K562 (cell line): ENCODE results near the gene UBXN11. TPM values are rescaled to one million over a fixed set of nuclear protein-coding genes. Genes with fewer than 3 reads are reported as not detected.

Source experiments
- ATAC-seq: fragments of 200-7000 bp; cut with Tn5 transposase; 3 replicates; pipeline ENCODE4 v1.9.1; 2020; ENCODE audit warnings: moderate library complexity
- BruUV-seq: library from RNA; stranded (reverse); fragments of 400-500 nt; replicated peaks from 2 replicates; lab custom pipeline; 2021; lab: Mats Ljungman, UMichigan
- CTCF ChIA-PET: fragments of 300-600 bp; formaldehyde crosslinking; extraction: SDS; loops from one replicate; lab custom pipeline; 2021; ENCODE audit warnings: low intra/inter-chr PET ratio; lab: Yijun Ruan, JAX
- POLR2A ChIA-PET: fragments of 300-600, 350-650 bp; sonication (Branson Sonifier 250); formaldehyde crosslinking; extraction: SDS; loops from one replicate; lab custom pipeline; 2021; ENCODE audit warnings: antibody characterized with exemption, inconsistent platforms; lab: Yijun Ruan, JAX
- DNase-seq, 4 experiments: peaks; one replicate each; pipeline versions ENCODE4 v3.0.0 to v3.0.0-alpha.2; 2011 to 2018; ENCODE audit warnings: low spot score in 3 of 4, mixed read lengths in 3 of 4; ENCODE audit errors: extremely low read depth in 1 of 4
- FAIRE-seq: peaks from 2 replicates; lab custom pipeline; 2011; peaks lifted over from hg19 to GRCh38; lab: Jason Lieb, UNC
- H2AFZ ChIP-seq: 2 replicates; pipeline ENCODE4 v1.6.0; 2011; ENCODE audit warnings: low read depth, low read length, control low read depth, inconsistent platforms
- H3K27ac ChIP-seq: fragments of 200-600 bp; 3 replicates; pipeline ENCODE4 v1.8.0; 2011; ENCODE audit warnings: low read depth, mild to moderate bottlenecking, control low read depth, inconsistent platforms, low read length, moderate library complexity, mixed read lengths; ENCODE audit errors: extremely low read depth
- H3K27me3 ChIP-seq, 2 experiments: fragments of 300-600 bp in 1 of 2; 2 replicates in 1 of 2; 3 replicates in 1 of 2; pipeline versions ENCODE4 v1.6.0 to v1.8.0; 2011; ENCODE audit warnings: inconsistent platforms in 2 of 2, low read length in 2 of 2, mild to moderate bottlenecking in 1 of 2, mixed read lengths in 1 of 2, moderate library complexity in 1 of 2; ENCODE audit not compliant: control insufficient read depth in 2 of 2, insufficient read depth in 2 of 2
- H3K36me3 ChIP-seq: fragments of 300-600 bp; 3 replicates; pipeline ENCODE4 v1.8.0; 2011; ENCODE audit warnings: mild to moderate bottlenecking, low read length, inconsistent platforms; ENCODE audit not compliant: control insufficient read depth, insufficient read depth
- H3K4me1 ChIP-seq, 2 experiments: fragments of 200-600 bp in 1 of 2; replicated peaks in 1 of 2; 2 replicates in 1 of 2; 3 replicates in 1 of 2; pipeline versions ENCODE4 v1.5.1 to v1.8.0; 2011; ENCODE audit warnings: inconsistent platforms in 2 of 2, low read length in 2 of 2, mild to moderate bottlenecking in 1 of 2, mixed read lengths in 1 of 2, moderate library complexity in 1 of 2; ENCODE audit not compliant: control insufficient read depth in 2 of 2, insufficient read depth in 2 of 2
- H3K4me2 ChIP-seq: 2 replicates; pipeline ENCODE4 v1.6.1; 2011; ENCODE audit warnings: low read length, control low read depth, inconsistent platforms, mixed read lengths; ENCODE audit not compliant: insufficient read depth
- H3K4me3 ChIP-seq: fragments of 200-600 bp; sonication (generic), shearing (Covaris generic); 2 replicates; pipeline ENCODE4 v1.5.1; 2016; ENCODE audit warnings: control low read depth, inconsistent platforms
- H3K79me2 ChIP-seq: fragments of 200-600 bp; 3 replicates; pipeline ENCODE4 v1.8.0; 2011; ENCODE audit warnings: low read length, inconsistent platforms; ENCODE audit not compliant: control insufficient read depth, insufficient read depth
- H3K9ac ChIP-seq, 2 experiments: 2 replicates each; pipeline versions ENCODE4 v1.6.0 to v1.6.1; 2011; ENCODE audit warnings: low read depth in 2 of 2, low read length in 2 of 2, control low read depth in 1 of 2, inconsistent platforms in 1 of 2, mild to moderate bottlenecking in 1 of 2, mixed read lengths in 1 of 2; ENCODE audit not compliant: insufficient read depth in 1 of 2
- H3K9me1 ChIP-seq: one replicate; pipeline ENCODE4 v1.6.0; 2011; ENCODE audit warnings: inconsistent platforms, mild to moderate bottlenecking, low read length, moderate library complexity; ENCODE audit not compliant: control insufficient read depth, insufficient read depth
- H3K9me3 ChIP-seq: replicated peaks from 2 replicates; pipeline ENCODE4 v1.5.1; 2011; ENCODE audit warnings: low read depth, low read length, inconsistent platforms; ENCODE audit not compliant: control insufficient read depth, insufficient read depth
- H4K20me1 ChIP-seq: replicated peaks from 2 replicates; pipeline ENCODE4 v1.6.1; 2011; ENCODE audit warnings: low read length, inconsistent platforms, mixed read lengths; ENCODE audit not compliant: control insufficient read depth, insufficient read depth
- EGR1 ChIP-seq: fragments of 450-650 bp; conservative IDR thresholded peaks from 2 replicates; pipeline ENCODE4 v1.6.1; 2017; ENCODE audit warnings: mild to moderate bottlenecking
- NFIC ChIP-seq: fragments of 450-650 bp; IDR thresholded peaks from 2 replicates; pipeline ENCODE4 v1.6.1; 2017; ENCODE audit warnings: mild to moderate bottlenecking, inconsistent platforms
- PCBP1 ChIP-seq: fragments of 200-400 bp; formaldehyde crosslinking; IDR thresholded peaks from 2 replicates; pipeline ENCODE4 v1.6.1; 2018; ENCODE audit warnings: mild to moderate bottlenecking, low read depth, low read length; ENCODE audit not compliant: poor library complexity, severe bottlenecking
- POLR2A ChIP-seq: fragments of 450-650 bp; conservative IDR thresholded peaks from 2 replicates; pipeline ENCODE4 v1.6.1; 2016
- SRF ChIP-seq, 2 experiments: fragments of 250-450, 450-650 bp in 1 of 2; sonication (Bioruptor Pico) in 1 of 2; sonication (generic) in 1 of 2; formaldehyde crosslinking; IDR thresholded peaks; 2 replicates each; pipeline versions ENCODE4 v1.5.0 to v1.5.1; 2020 to 2022; ENCODE audit warnings: mild to moderate bottlenecking in 1 of 2, missing genetic modification reagents in 1 of 2
- SUPT5H ChIP-seq: fragments of 450-650 bp; IDR thresholded peaks from 2 replicates; pipeline ENCODE4 v1.6.1; 2016
- ZNF12 ChIP-seq: sonication (generic); formaldehyde crosslinking; IDR thresholded peaks from 2 replicates; pipeline ENCODE4 v1.4.0; 2020; ENCODE audit warnings: mild to moderate bottlenecking, missing genetic modification reagents
- WGBS: fragments of 100-300 bp; shearing (Covaris generic); methylation state at CpG from one replicate; pipeline ENCODE4 v1.1.6; 2016; ENCODE audit warnings: low coverage, mixed read lengths; ENCODE audit not compliant: insufficient coverage; ENCODE audit errors: missing lambda C conversion rate; 5-methylcytosine and 5-hydroxymethylcytosine counted together
- in situ Hi-C: fragments of 300-500 bp; cut with MboI; formaldehyde crosslinking; loops from 4 replicates; pipeline ENCODE4 v1.15.0; 2018; ENCODE audit warnings: inconsistent platforms, mixed read lengths
- intact Hi-C: fragments of 100-400 bp; cut with micrococcal nuclease; formaldehyde crosslinking; loops from 2 replicates; pipeline ENCODE4 v1.14.2; 2022
- polyA plus RNA-seq, 8 experiments: library from polyadenylated mRNA; depleted of rRNA in 4 of 8; stranded (reverse) in 5 of 8; unstranded in 3 of 8; fragments of >200 nt; fragmentation: Nextera tagmentation in 2 of 8; fragmentation: Illumina TruSeq in 1 of 8; extraction: Ambion mirVana in 2 of 8; extraction: Trizol in 1 of 8; gene quantifications; 2 replicates each; pipeline versions ENCODE4 v1.2.1 to v1.2.3, GENCODE V29; 2011 to 2014; ENCODE audit warnings: inconsistent platforms in 1 of 8, missing spikeins in 1 of 8
- total RNA-seq, 7 experiments: library from RNA; depleted of rRNA in 6 of 7; stranded (reverse); fragments of >200 nt in 6 of 7; fragmentation: Illumina TruSeq in 2 of 7; extraction: Trizol in 2 of 7; gene quantifications; 2 replicates each; pipeline versions ENCODE4 v1.2.1 to v1.2.3, GENCODE V29; 2011 to 2021; ENCODE audit warnings: low replicate concordance in 1 of 7
- TF ChIP-seq, protein P1 (sequence below): fragments of 450-650 bp; formaldehyde crosslinking; conservative IDR thresholded peaks from 2 replicates; pipeline ENCODE4 v1.4.0; 2022; ENCODE audit warnings: mild to moderate bottlenecking, missing genetic modification characterization

Gene UBXN11
- total and polyA plus RNA-seq, 9 of the 15 experiments (the other 6 are each of a cell fraction or from before 2014, with no cell fraction given): 0.48 to 34.3 (median 11.3) TPM

DNA sequence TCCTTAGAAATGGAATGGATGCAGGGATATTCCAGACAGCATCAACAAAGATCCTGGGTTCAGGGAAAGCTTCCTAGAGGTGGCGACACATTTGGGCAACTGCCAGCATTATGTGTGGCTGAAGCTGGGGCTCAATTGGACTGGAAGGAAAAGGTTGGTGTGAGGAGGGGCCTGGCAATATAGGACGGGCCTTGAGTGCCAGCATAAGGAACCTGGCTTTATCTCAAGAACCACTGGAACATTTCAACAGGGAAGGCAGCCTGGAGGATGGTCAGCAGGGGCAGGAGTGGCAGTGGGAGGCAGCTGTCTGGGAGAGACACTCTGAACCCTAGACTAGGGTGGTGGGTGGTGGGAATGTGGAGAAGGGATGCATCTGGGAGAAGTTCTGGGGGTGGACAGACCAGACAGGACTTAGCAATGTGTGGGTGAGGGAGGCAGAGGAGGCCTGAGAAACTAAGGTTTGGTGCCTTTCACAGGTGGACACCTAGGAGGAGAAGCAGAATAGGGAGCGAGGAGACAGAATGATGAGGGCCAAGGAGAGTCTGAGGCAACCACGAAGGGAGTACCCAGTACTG lies 23.1 kb downstream of the UBXN11 start:
- H3K9me1 ChIP-seq: peaks cover 5% of the 10 kb centered on the region
- H3K27me3 ChIP-seq: no peaks in the 10 kb centered on the region
- CTCF ChIA-PET: interaction anchor here (0.9 kb wide), 1 partner anchor 81 kb away, joined by 3 read pairs; no protein-coding TSS in a partner anchor
- peaks cover 85 to 99% of the 10 kb centered on the region in 2 experiments for H3K4me1 ChIP-seq
- DNase-seq (peak in 1 of 4 experiments; percentile 25), ATAC-seq (no peak), FAIRE-seq (no peak)
- H3K4me3 ChIP-seq: no peak overlapping the region
- peaks cover 46% of the 10 kb centered on the region for H3K36me3 ChIP-seq
- WGBS: 72% methylated on average over 4 of the region's 4 CpGs
- no peak overlapping the region for H3K4me2 ChIP-seq
- peaks cover 24% of the 10 kb centered on the region; the same call in 2 of the 3 replicates for H3K79me2 ChIP-seq
- peak overlapping the region; percentile 86 for H3K27ac ChIP-seq
- no TSS peak for BruUV-seq
- TF ChIP-seq POLR2A: peak; percentile 41; the same call in 1 of the 2 replicates
- no peak for TF ChIP-seq PCBP1
- 0 out of 2 replicates have a peak, but pooled peaks have one; percentile 28 for TF ChIP-seq EGR1
- TF ChIP-seq SUPT5H: peak; percentile 55; the same call in 1 of the 2 replicates
- no peak for TF ChIP-seq ZNF12
- TF ChIP-seq SRF (CRISPR knock-in tag; IDR thresholded peaks at IDR 0.05): peak in 1 of 2 experiments; percentile 35; a peak in 1 of 4 replicates
- TF ChIP-seq NFIC: peak; percentile 61
- TF ChIP-seq, protein P1, sequence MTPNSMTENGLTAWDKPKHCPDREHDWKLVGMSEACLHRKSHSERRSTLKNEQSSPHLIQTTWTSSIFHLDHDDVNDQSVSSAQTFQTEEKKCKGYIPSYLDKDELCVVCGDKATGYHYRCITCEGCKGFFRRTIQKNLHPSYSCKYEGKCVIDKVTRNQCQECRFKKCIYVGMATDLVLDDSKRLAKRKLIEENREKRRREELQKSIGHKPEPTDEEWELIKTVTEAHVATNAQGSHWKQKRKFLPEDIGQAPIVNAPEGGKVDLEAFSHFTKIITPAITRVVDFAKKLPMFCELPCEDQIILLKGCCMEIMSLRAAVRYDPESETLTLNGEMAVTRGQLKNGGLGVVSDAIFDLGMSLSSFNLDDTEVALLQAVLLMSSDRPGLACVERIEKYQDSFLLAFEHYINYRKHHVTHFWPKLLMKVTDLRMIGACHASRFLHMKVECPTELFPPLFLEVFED (CRISPR knock-in tag): 0 out of 2 replicates have a peak, but pooled peaks have one; percentile 6
- peak overlapping the region in 1 of 2 experiments; percentile 61; a peak in 1 of 4 replicates for H3K9ac ChIP-seq
- in situ Hi-C loops: no loop called here
- H4K20me1 ChIP-seq: 0 out of 2 replicates have a peak, but pooled peaks cover 4% of the 10 kb centered on the region
- H3K9me3 ChIP-seq: no peaks in the 10 kb centered on the region
- POLR2A ChIA-PET: interaction anchor here (0.7 to 1.8 kb wide), 3 partner anchors 12 to 121 kb away, joined by 3 to 8 read pairs (median 4); no protein-coding TSS in a partner anchor
- H2AFZ ChIP-seq: no peak overlapping the region
- intact Hi-C loops: no loop called here
